LHCN-M2 (cell line): ENCODE data around the gene ALMS1. TPM values are rescaled to one million over a fixed set of nuclear protein-coding genes. Genes with fewer than 3 reads are reported as not detected.
A peak's percentile ranks its signal among the peaks of the same experiment; 100 is the strongest.
"Not testable (repeated sequence)": the region's sequence is repeated elsewhere in the genome, so short reads cannot be mapped to it uniquely, and the experiment has no call there.

ENCODE experiments used
- DNase-seq: peaks from one replicate; pipeline ENCODE4 v3.0.0-alpha.2; 2012; ENCODE audit warnings: low read depth
- total RNA-seq: library from RNA; depleted of rRNA; stranded (reverse); fragments of >200 nt; gene quantifications from 2 replicates; pipeline ENCODE4 v1.2.3, GENCODE V29; 2014

The ALMS1 gene
- total RNA-seq, 1 experiment from 2014 or later, result 16.1 TPM

DNA sequence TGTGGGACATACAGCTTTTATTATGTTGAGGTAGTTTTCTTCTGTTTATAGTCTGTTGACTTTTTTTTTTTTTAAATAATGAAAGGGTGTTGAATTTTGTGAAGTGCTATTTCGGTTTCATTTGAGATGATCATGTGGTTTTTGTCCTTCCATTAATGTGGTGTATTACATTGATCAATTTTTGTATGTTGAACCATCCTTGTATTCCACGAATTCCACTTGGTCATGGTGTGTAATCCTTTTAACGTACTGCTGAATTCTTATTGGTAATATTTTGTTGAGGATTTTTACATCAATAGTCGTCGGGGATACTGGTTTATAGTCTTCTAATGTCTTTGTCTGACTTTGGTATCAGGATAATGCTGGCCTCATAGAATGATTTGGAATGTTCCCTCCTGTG, 18.8 kb downstream of the ALMS1 start:
- no peak for DNase-seq

DNA sequence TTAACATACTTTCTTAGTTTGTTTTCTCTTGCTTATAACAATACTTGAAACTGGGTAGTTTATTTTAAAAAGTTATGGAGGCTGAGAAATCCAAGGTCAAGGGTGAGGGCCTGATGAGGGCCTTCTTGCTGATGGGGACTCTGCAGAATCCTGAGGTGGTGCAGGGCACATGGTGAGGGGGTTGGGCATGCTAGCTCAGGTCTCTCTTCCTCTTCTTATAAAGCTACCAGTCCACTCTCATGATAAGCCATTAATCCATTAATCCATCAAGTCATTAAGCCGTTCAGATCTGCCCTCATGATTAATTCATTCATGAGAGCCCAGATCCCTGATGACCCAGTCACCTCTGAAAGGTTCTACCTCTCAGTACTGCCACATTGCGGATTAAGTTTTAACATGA, 21.4 kb downstream of the ALMS1 start:
- no peak for DNase-seq

DNA sequence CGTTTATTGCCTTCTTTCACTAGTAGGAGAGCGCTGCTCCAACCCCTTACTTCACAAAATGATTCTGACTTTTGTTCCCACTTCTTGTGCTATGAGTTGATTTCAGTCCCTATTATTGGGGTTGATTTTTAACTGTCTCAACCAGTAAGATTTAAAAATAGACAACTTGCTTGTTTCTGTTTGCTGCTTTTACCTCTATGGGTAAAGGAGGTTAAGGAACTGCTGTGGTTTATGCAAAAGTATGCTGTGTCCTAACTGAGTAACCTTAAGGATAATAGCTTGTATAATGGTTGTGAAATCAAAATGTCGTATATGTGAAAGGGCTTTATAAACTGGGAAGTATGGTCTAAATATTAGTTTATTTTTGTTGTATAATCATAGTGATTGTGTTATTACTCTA, 22.6 kb downstream of the ALMS1 start:
- DNase-seq, result no peak

DNA sequence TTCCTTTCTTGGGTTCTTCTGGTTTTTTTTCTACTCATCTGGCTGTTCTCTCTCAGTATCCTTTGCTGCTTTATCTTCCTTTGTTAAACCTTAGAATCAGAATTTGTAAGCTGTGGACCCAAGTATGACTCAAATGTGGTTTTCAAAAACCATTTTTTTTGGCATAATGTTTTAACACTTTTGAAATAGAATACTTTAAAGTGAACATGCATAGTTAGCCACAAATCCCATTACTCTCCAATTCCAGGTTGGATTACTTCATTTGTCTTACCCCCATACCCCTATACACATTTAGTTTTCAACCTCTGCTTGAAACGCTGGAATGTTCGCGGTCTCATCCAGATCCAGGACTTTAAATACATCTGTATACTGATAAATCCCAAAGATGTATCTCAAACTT, 29.1 kb downstream of the ALMS1 start:
- DNase-seq, result peak; percentile 72

DNA sequence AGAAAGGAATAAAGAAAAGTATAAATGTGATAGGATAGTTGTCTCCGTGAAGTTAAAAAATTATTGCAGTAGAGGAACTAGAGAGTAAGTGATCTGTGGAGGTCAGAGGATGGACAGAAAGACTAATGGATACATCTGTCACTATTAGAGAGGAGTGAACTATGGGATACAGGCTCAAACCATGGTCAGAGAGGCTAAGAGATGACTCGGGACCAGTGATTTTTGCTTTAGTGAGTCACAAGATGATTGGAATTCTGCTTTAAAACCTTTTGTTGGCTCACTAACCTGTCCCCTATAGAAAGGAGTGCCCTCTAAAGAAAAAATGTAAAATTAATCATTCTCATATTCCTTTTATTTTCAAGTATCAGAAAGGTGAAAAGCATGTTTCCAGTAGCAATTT, 30.3 kb downstream of the ALMS1 start:
- peak; percentile 59 for DNase-seq

DNA sequence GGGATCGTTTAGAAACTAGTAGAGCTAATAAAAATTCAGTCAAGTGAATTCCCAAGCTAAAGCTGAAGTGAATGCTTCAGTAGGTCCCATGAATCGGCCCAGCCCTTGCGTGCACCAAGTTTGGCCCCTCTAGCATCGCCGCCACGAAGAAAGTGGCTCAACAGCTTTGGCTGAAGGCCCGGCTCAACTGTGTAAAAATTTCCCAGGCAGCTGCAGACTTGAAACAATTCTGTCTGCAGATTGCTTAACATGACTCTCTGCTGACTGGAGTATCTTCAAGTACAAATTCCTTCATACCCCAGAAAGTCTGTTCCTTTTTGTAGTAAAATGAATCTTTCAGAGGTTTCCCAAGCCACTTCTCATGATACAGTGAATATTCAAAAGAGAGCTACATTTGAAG, 32.7 kb downstream of the ALMS1 start:
- peak; percentile 84 for DNase-seq

DNA sequence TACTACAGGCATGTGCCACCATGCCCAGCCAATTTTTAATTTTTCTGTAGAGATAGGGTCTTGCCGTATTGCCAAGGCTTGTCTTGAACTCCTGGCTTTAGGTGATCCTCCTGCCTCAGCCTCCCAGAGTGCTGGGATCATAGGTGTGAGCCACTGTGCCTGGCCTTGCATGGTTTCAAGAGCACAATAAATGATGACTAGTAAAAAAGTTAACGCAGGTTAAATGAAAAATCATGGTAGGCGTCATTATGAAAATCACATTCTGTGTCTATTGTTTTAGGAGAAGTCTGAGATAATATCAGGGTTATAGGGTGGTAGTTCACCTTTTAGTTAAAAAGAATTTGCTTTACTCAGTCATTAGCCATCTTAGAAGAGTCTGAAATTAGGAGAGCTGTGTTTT, 38.3 kb downstream of the ALMS1 start:
- no peak for DNase-seq

DNA sequence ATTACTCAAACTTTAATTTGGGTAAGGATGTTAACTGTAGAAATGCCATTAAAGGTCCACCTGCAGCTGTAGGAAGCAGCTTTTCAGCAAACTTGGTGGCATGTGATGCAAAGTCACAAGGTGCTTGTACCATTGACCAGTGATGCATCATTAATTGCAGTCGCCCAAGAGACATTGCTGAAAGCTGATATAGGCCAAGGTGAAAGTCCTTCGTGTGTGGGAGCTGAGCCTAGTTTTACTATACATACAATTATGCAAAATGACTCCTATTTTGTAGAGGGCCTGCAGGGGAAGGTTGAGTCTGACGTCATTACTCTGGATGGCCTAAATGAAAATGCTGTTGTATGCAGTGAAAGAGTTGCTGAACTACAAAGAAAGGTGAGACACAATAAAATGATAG, 40.5 kb downstream of the ALMS1 start:
- DNase-seq, result no peak

DNA sequence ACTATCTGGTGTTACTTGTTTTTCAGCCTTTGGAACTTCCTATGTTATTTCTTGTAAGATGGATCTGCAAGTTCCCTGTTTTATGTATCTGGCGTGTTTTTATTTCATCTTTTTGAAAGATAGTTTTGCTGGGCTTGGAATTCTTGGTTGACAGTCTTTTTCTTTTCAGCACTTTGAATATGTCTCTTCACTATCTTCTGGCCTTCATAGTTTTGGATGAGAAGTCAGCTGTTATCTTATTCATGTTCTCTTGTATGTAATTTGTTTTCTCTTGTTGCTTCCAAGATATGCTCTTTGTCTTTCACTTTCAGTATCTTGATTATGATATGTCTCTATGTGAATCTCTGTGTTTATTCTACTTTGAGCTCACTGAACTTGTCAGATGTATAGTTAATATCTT, 50.4 kb downstream of the ALMS1 start:
- peak; percentile 7 for DNase-seq

DNA sequence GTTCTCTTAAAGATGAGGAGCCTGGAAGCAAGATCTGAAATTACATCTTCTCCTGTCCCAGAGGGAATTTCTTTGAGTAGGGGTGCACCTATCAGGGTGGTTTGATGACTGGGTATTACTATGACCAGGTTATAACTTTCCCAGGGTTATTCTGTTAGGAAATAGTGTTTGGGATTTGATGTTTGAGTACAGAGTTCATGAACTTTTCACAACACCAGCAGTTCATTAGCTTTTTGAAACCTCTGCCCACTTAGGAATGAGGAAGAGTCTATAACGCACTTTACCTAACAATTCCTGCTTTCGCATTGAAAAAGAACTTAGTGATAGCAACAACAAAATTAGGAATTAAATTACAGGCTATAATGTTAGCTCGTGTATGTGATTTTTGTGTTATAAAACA, 58.6 kb downstream of the ALMS1 start:
- DNase-seq, result no peak

DNA sequence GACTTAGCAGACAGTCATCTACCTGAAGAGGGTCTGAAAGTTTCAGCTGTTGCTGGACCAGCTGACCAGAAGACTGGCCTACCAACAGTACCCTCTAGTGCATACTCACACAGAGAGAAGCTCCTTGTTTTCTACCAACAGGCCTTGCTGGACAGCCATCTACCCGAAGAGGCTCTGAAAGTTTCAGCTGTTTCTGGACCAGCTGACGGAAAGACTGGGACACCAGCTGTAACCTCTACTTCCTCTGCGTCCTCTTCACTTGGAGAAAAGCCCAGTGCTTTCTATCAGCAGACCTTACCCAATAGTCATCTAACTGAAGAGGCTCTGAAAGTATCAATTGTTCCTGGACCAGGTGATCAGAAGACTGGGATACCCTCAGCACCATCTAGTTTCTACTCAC, 63.2 kb downstream of the ALMS1 start:
- no peak for DNase-seq

DNA sequence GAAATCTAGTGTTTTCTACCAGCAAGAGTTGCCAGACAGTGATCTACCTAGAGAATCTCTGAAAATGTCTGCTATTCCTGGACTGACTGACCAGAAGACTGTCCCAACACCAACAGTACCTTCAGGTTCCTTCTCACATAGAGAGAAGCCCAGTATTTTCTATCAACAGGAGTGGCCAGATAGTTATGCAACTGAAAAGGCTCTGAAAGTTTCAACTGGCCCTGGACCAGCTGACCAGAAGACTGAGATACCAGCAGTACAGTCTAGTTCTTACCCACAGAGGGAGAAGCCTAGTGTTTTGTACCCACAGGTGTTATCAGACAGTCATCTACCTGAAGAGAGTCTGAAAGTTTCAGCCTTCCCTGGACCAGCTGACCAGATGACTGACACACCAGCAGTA, 63.8 kb downstream of the ALMS1 start:
- no peak for DNase-seq

DNA sequence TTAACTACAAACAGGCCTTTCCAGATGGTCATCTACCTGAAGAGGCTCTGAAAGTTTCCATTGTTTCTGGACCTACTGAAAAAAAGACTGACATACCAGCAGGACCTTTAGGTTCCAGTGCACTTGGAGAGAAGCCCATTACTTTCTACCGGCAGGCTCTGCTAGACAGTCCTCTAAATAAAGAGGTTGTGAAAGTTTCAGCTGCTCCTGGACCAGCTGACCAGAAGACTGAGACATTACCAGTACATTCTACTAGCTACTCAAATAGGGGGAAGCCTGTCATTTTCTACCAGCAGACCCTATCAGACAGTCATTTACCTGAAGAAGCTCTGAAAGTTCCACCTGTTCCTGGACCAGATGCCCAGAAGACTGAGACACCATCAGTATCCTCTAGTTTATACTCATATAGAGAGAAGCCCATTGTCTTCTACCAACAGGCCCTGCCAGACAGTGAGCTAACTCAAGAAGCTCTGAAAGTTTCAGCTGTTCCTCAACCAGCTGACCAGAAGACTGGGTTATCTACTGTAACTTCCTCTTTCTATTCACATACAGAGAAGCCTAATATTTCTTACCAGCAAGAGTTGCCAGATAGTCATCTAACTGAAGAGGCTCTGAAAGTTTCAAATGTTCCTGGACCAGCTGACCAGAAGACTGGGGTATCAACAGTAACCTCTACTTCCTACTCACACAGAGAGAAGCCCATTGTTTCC, 65.8 kb downstream of the ALMS1 start:
- no peak for DNase-seq

DNA sequence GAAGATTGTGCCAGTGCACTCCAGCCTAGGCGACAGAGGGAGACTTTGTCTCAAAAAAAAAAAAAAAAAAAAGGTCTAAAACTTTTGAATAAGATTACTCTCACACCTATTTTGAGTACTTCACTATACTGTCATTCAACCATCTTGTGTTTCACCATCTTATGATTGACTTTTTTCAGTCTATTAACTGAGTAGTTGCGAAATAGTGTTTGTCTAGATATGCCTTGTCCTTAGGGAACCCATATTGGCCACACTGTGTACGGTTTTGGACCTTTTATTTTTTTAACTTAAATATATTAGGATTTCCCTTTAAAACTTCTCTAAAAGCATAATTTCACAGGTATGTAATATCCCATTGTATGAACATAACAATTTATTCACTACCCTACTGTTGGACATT, 72.3 kb downstream of the ALMS1 start:
- no peak for DNase-seq

DNA sequence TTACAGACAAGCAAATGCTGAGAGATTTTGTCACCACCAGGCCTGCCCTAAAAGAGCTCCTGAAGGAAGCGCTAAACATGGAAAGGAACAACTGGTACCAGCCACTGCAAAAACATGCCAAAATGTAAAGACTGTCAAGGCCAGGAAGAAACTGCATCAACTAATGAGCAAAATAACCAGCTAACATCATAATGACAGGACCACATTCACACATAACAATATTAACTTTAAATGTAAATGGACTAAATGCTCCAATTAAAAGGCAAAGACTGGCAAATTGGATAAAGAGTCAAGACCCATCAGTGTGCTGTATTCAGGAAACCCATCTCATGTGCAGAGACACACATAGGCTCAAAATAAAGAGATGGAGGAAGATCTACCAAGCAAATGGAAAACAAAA, 76.8 kb downstream of the ALMS1 start:
- DNase-seq, result not testable (repeated sequence)

DNA sequence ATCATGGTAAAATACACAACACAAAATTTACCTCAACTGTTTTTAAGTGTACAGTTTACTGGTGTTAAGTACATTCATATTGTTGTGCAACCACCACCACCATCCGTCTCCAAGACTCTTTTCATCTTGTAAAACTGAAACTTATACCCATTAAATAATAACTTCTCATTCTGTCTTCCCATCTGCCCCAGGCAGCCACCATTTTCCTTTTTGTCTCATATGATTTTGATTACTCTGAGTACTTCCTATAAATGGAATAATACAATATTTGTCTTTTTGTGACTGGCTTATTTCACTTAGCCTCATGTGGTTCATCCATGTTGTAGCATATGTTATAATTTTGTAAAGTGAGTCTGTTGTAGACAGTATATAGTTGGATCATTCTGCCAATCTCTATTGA, 82.7 kb downstream of the ALMS1 start:
- DNase-seq, result no peak

DNA sequence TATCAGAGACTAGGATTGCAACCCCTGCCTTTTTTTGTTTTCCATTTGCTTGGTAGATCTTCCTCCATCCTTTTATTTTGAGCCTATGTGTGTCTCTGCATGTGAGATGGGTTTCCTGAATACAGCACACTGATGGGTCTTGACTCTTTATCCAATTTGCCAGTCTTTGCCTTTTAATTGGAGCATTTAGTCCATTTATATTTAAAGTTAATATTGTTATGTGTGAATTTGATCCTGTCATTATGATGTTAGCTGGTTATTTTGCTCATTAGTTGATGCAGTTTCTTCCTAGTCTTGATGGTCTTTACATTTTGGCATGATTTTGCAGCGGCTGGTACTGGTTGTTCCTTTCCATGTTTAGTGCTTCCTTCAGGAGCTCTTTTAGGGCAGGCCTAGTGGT, 98.2 kb downstream of the ALMS1 start:
- not testable (repeated sequence) for DNase-seq

DNA sequence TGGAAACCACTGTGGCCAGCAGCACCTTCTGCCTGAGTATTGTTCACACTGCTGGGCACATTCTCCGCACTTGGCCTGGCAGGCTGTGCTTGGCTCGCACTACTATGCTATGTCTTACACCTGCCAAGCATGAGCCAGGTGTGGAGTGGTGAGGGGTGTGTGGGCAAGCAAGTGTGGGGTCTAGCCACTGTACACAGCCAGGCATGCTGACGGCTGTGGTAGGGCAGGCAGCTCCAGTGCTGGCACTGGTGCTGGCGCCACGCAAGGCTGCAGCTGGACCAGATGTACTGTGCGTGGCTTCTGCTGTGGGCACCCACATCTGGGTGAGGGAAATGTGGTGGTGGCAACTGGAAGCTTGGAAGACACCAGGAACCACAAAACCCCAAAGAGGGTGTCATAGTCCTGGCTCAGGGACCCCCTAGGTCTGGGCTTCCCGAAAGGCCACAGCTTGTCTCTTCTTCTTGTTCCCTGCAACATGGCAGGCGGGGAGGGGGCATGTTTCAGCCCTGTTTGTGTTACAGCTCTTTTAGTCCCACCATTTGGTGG, 101.5 kb downstream of the ALMS1 start:
- no peak for DNase-seq

DNA sequence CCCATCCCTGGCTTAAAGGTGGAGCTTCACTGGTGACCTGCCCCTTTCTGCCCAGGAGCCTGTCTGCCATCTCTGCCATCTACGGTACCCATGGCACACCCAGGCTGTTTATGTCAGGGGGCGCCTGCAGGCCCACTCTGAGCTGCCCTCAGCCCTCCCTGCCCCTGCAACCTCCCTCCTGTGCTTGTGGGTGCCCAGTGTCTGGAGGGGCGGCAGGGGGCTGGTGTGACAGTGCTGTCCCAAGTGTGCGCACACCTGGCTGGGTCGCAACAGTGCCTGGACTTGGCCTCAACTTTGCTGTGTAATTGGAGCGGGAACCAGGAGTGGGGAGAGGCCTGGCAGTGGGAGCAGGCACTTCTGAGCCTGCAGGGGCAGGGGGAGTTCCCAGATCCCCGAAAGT, 102.4 kb downstream of the ALMS1 start:
- no peak for DNase-seq

DNA sequence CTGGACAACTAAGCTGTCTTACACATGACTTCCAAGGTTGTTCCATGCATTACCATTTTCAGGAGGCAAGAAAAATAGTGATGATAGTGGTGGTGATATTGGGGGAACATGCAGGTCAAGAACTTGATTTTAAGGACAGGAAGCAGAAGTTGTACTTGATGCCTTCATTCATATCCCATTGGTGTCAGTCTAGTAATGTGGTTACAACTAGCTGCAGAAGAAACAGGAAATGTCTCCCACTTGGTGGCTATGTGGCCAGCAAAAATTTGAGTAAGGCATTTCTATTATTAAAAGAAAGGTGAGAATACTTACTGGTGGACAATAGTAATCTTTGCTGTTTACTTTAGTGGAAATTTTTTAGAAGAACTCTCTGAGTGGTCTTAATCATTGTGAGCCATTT, 103.4 kb downstream of the ALMS1 start:
- no peak for DNase-seq

DNA sequence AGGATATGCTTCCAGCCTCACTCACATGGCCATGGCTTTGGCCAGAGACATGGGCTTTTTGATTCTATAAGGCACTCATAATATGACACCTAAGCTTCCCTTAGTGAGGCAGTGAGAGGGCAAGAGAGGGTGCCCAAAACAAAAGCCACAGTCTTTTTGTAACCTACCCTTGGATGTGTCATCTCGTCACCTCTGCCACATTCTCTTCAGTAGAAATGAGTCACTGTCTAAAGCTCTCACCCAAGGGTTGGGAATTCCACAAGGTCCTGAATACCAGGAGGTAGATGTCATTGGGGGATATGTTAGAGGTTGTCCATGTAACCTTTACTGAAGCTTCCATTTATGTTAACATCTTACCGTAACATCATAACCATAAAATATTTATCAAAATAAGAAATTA, 108.4 kb downstream of the ALMS1 start:
- peak; percentile 46 for DNase-seq

DNA sequence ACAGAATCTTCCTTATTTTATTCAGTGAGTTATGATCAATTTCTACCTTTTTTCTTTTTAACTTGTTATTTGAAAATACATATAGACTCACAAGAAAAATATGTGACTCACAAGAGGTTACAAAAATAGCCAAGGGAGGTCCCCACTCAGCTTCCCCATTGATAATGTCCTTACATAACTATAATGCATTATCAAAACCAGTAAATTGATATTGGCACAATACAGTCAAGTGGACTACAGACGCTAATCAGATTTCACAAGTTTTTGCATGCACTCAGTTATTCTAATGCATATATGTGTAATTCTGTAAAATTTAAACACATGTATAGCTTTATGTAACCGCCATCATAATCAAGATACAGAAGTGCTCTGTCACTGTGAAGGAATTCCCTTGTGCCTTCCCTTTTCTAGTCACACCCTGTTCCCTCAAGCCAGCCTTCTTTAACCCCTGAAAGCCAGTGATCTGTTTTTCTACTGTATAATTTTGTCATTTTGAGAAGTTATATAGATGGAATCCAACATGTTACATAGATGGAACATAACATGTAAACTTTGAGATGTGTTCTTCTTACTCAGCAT, 118.4 kb downstream of the ALMS1 start:
- peak; percentile 6 for DNase-seq

DNA sequence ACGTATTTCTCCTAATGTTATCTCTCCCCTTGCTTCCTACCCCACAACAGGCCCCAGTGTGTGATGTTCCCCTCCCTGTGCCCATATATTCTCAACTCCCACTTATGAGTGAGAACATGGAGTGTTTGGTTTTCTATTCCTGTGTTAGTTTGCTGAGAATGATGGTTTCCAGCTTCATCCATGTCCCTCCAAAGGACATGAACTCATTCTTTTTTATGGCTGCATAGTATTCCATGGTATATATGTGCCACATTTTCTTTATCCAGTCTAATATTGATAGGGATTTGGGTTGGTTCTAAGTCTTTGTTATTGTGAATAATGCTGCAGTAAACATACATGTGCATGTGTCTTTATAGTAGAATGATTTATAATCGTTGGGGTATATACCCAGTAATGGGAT, 119.2 kb downstream of the ALMS1 start:
- DNase-seq, result not testable (repeated sequence)
